Hematopoietic multipotent progenitor cell treated with erythropoietin and hydrocortisone succinate and interleukin-3 and kit ligand, for 6 days (in vitro differentiated cells): Measurements from ENCODE around the gene ARHGAP10.
A peak's percentile ranks its signal among the peaks of the same experiment; 100 is the strongest.

ENCODE experiments used
- DNase-seq: peaks from one replicate; pipeline ENCODE4 v3.0.0-alpha.2; 2015

Gene ARHGAP10

GRCh38 chr4:147769386-147769785 is 37.5 kb downstream of the ARHGAP10 start:
- DNase-seq = no peak

- no peak for DNase-seq
Observed at GRCh38 chr4:147770831-147771230, 38.9 kb downstream of the ARHGAP10 start.

GRCh38 chr4:147772056-147772455 is 40.2 kb downstream of the ARHGAP10 start:
- DNase-seq = no peak

- no peak for DNase-seq
Observed at GRCh38 chr4:147772459-147772969, 40.6 kb downstream of the ARHGAP10 start.

- peak; percentile 17 for DNase-seq
Observed at GRCh38 chr4:147773261-147774184, 41.6 kb downstream of the ARHGAP10 start.

- DNase-seq = peak; percentile 39
Observed at GRCh38 chr4:147776716-147777115, 44.8 kb downstream of the ARHGAP10 start.

- no peak for DNase-seq
Observed at GRCh38 chr4:147777456-147778091, 45.7 kb downstream of the ARHGAP10 start.

GRCh38 chr4:147778942-147779341 is 47.1 kb downstream of the ARHGAP10 start:
- DNase-seq = no peak

- no peak for DNase-seq
Observed at GRCh38 chr4:147779451-147779850, 47.6 kb downstream of the ARHGAP10 start.

- peak; percentile 56 for DNase-seq
Observed at GRCh38 chr4:147780137-147780777, 48.4 kb downstream of the ARHGAP10 start.

- DNase-seq = no peak
Observed at GRCh38 chr4:147782087-147782781, 50.3 kb downstream of the ARHGAP10 start.

- no peak for DNase-seq
Observed at GRCh38 chr4:147785129-147785528, 53.2 kb downstream of the ARHGAP10 start.

- peak; percentile 29 for DNase-seq
Observed at GRCh38 chr4:147786031-147786430, 54.1 kb downstream of the ARHGAP10 start.

- DNase-seq = no peak
Observed at GRCh38 chr4:147786531-147786930, 54.6 kb downstream of the ARHGAP10 start.

GRCh38 chr4:147787204-147787603 is 55.3 kb downstream of the ARHGAP10 start:
- no peak for DNase-seq

GRCh38 chr4:147788791-147789190 is 56.9 kb downstream of the ARHGAP10 start:
- DNase-seq = no peak

- no peak for DNase-seq
Observed at GRCh38 chr4:147789596-147789995, 57.7 kb downstream of the ARHGAP10 start.

GRCh38 chr4:147790412-147790811 is 58.5 kb downstream of the ARHGAP10 start:
- no peak for DNase-seq

- no peak for DNase-seq
Observed at GRCh38 chr4:147791341-147791740, 59.5 kb downstream of the ARHGAP10 start.

- no peak for DNase-seq
Observed at GRCh38 chr4:147791865-147792264, 60.0 kb downstream of the ARHGAP10 start.

- no peak for DNase-seq
Observed at GRCh38 chr4:147793569-147794313, 61.9 kb downstream of the ARHGAP10 start.

- DNase-seq = no peak
Observed at GRCh38 chr4:147794314-147794680, 62.4 kb downstream of the ARHGAP10 start.
